Measurements from ENCODE around the gene BTG3. TPM values are rescaled to one million over a fixed set of nuclear protein-coding genes. Genes with fewer than 3 reads are reported as not detected.

Gene BTG3
- total RNA-seq, 1 experiment from 2014 or later, result 32.3 TPM

GRCh38 chr21:17598437-17598836 lies 14.3 kb downstream of the BTG3 start:
- no peaks in the 10 kb centered on the region for H3K36me3 ChIP-seq (ENCODE audit: control insufficient read depth, insufficient read depth, low read length)
- no peak for TF ChIP-seq CTCF (IDR thresholded peaks at IDR 0.05; ENCODE audit: insufficient read depth in 1 of 2, low read depth in 1 of 2, low read length in 1 of 2, severe bottlenecking in 1 of 2, unreplicated experiment in 1 of 2)
- DNase-seq, result no peak
- ChIA-PET CTCF (no interaction called here), POLR2A (interaction anchor here (0.5 kb wide), 1 partner anchor 14 kb away, joined by 5 read pairs; no protein-coding TSS in a partner anchor)
- peaks cover 5% of the 10 kb centered on the region for H3K4me1 Mint-ChIP-seq (ENCODE audit: low read depth, unreplicated experiment)
- no peak overlapping the region for H3K27ac Mint-ChIP-seq (ENCODE audit: unreplicated experiment)
- H3K9me3 ChIP-seq, result no peaks in the 10 kb centered on the region
- H3K4me1 ChIP-seq, result 0 out of 2 replicates have a peak, but pooled peaks cover 14% of the 10 kb centered on the region
- no peak overlapping the region for H3K4me3 Mint-ChIP-seq (ENCODE audit: unreplicated experiment)
- no peaks in the 10 kb centered on the region for H3K27me3 ChIP-seq (replicated peaks; ENCODE audit: control insufficient read depth, insufficient read depth, low read length)
- BruUV-seq (replicated peaks), result no TSS peak
- no peak overlapping the region for H3K4me3 ChIP-seq (ENCODE audit: low read depth, low read length)
- intact Hi-C loops (cut with micrococcal nuclease; ENCODE audit: unreplicated experiment), result no loop called here
- H3K36me3 Mint-ChIP-seq (ENCODE audit: insufficient read depth, unreplicated experiment), result peaks cover 91% of the 10 kb centered on the region
- H3K9me3 Mint-ChIP-seq (ENCODE audit: unreplicated experiment), result no peaks in the 10 kb centered on the region
- H3K27me3 Mint-ChIP-seq (ENCODE audit: insufficient read depth, unreplicated experiment), result no peaks in the 10 kb centered on the region

GRCh38 chr21:17597680-17598079 lies 15.0 kb downstream of the BTG3 start:
- Mint-ChIP-seq H3K27ac (ENCODE audit: unreplicated experiment) (no peak overlapping the region), H3K27me3 (ENCODE audit: insufficient read depth, unreplicated experiment) (no peaks in the 10 kb centered on the region), H3K4me3 (ENCODE audit: unreplicated experiment) (no peak overlapping the region), H3K4me1 (ENCODE audit: low read depth, unreplicated experiment) (peaks cover 5% of the 10 kb centered on the region), H3K9me3 (ENCODE audit: unreplicated experiment) (no peaks in the 10 kb centered on the region), H3K36me3 (ENCODE audit: insufficient read depth, unreplicated experiment) (peaks cover 91% of the 10 kb centered on the region)
- H3K27me3 ChIP-seq (replicated peaks; ENCODE audit: control insufficient read depth, insufficient read depth, low read length), result no peaks in the 10 kb centered on the region
- ChIA-PET POLR2A (no interaction called here), CTCF (no interaction called here)
- H3K4me3 ChIP-seq (ENCODE audit: low read depth, low read length), result no peak overlapping the region
- no peak for TF ChIP-seq CTCF (IDR thresholded peaks at IDR 0.05; ENCODE audit: insufficient read depth in 1 of 2, low read depth in 1 of 2, low read length in 1 of 2, severe bottlenecking in 1 of 2, unreplicated experiment in 1 of 2)
- BruUV-seq (replicated peaks), result no TSS peak
- intact Hi-C loops (cut with micrococcal nuclease; ENCODE audit: unreplicated experiment), result no loop called here
- no peaks in the 10 kb centered on the region for H3K9me3 ChIP-seq
- no peaks in the 10 kb centered on the region for H3K36me3 ChIP-seq (ENCODE audit: control insufficient read depth, insufficient read depth, low read length)
- 0 out of 2 replicates have a peak, but pooled peaks cover 14% of the 10 kb centered on the region for H3K4me1 ChIP-seq
- DNase-seq, result no peak

GRCh38 chr21:17590430-17590829 lies 22.3 kb downstream of the BTG3 start:
- Histone ChIP-seq H3K27me3 (replicated peaks; ENCODE audit: control insufficient read depth, insufficient read depth, low read length) (no peaks in the 10 kb centered on the region), H3K9me3 (no peaks in the 10 kb centered on the region), H3K36me3 (ENCODE audit: control insufficient read depth, insufficient read depth, low read length) (no peaks in the 10 kb centered on the region), H3K4me1 (0 out of 2 replicates have a peak, but pooled peaks cover 4% of the 10 kb centered on the region), H3K4me3 (ENCODE audit: low read depth, low read length) (no peak overlapping the region)
- no peaks in the 10 kb centered on the region for H3K9me3 Mint-ChIP-seq (ENCODE audit: unreplicated experiment)
- TF ChIP-seq CTCF (IDR thresholded peaks at IDR 0.05; ENCODE audit: insufficient read depth in 1 of 2, low read depth in 1 of 2, low read length in 1 of 2, severe bottlenecking in 1 of 2, unreplicated experiment in 1 of 2), result no peak
- BruUV-seq (replicated peaks), result no TSS peak
- peaks cover 5% of the 10 kb centered on the region for H3K4me1 Mint-ChIP-seq (ENCODE audit: low read depth, unreplicated experiment)
- intact Hi-C loops (cut with micrococcal nuclease; ENCODE audit: unreplicated experiment), result no loop called here
- H3K36me3 Mint-ChIP-seq (ENCODE audit: insufficient read depth, unreplicated experiment), result peaks cover 33% of the 10 kb centered on the region
- no peak for DNase-seq
- ChIA-PET POLR2A (no interaction called here), CTCF (no interaction called here)
- H3K27ac Mint-ChIP-seq (ENCODE audit: unreplicated experiment), result no peak overlapping the region
- H3K4me3 Mint-ChIP-seq (ENCODE audit: unreplicated experiment), result no peak overlapping the region
- no peaks in the 10 kb centered on the region for H3K27me3 Mint-ChIP-seq (ENCODE audit: insufficient read depth, unreplicated experiment)
